Neuronal stem cell (in vitro differentiated cells): Measurements from ENCODE around the gene DIRAS3.

Experiments used
- DNase-seq: peaks from one replicate; pipeline ENCODE4 v3.0.0-alpha.2; 2013; ENCODE audit warnings: low spot score
- H2AFZ ChIP-seq: one replicate; pipeline ENCODE4 v1.6.1; 2013; ENCODE audit warnings: mild to moderate bottlenecking, low read length, inconsistent platforms
- H2AK5ac ChIP-seq: 2 replicates; pipeline ENCODE4 v1.6.1; 2013; ENCODE audit warnings: low read depth, mild to moderate bottlenecking, inconsistent platforms, low read length, moderate library complexity, mixed read lengths
- H2BK120ac ChIP-seq: 2 replicates; pipeline ENCODE4 v1.6.1; 2013; ENCODE audit warnings: low read depth, mild to moderate bottlenecking, inconsistent platforms, low read length, moderate library complexity, mixed read lengths
- H2BK12ac ChIP-seq: one replicate; pipeline ENCODE4 v1.6.1; 2013; ENCODE audit warnings: low read length, inconsistent platforms
- H2BK15ac ChIP-seq: 2 replicates; pipeline ENCODE4 v1.6.1; 2013; ENCODE audit warnings: mild to moderate bottlenecking, low read length, inconsistent platforms, mixed read lengths
- H2BK5ac ChIP-seq: one replicate; pipeline ENCODE4 v1.6.1; 2013; ENCODE audit warnings: inconsistent platforms, mild to moderate bottlenecking, low read length, moderate library complexity
- H3K14ac ChIP-seq: one replicate; pipeline ENCODE4 v1.6.1; 2013; ENCODE audit warnings: low read length, inconsistent platforms
- H3K18ac ChIP-seq: 2 replicates; pipeline ENCODE4 v1.6.1; 2013; ENCODE audit warnings: low read length, inconsistent platforms
- H3K23ac ChIP-seq: 2 replicates; pipeline ENCODE4 v1.6.1; 2013; ENCODE audit warnings: low read depth, mild to moderate bottlenecking, mixed read lengths, low read length, inconsistent platforms; ENCODE audit not compliant: poor library complexity
- H3K27ac ChIP-seq: replicated peaks from 3 replicates; pipeline ENCODE4 v1.5.1; 2013; ENCODE audit warnings: low read length, inconsistent platforms
- H3K27me3 ChIP-seq, 3 experiments: 2 replicates each; pipeline ENCODE4 v1.6.1; 2013; ENCODE audit warnings: low read length in 3 of 3, mild to moderate bottlenecking in 2 of 3, inconsistent platforms in 1 of 3, low read depth in 1 of 3, mixed read lengths in 1 of 3, moderate library complexity in 1 of 3; ENCODE audit not compliant: control insufficient read depth in 3 of 3, insufficient read depth in 3 of 3
- H3K36me3 ChIP-seq, 2 donors: replicated peaks in 1 of 2; 2 replicates each; pipeline ENCODE4 v1.6.1; 2013; ENCODE audit warnings: low read length in 2 of 2; ENCODE audit not compliant: control insufficient read depth in 2 of 2, insufficient read depth in 2 of 2
- H3K4ac ChIP-seq: 2 replicates; pipeline ENCODE4 v1.6.1; 2013; ENCODE audit warnings: inconsistent platforms, mild to moderate bottlenecking, low read length, moderate library complexity
- H3K4me1 ChIP-seq, 2 donors: 1 replicate in 1 of 2; 2 replicates in 1 of 2; pipeline ENCODE4 v1.6.1; 2013; ENCODE audit warnings: low read length in 2 of 2, low read depth in 1 of 2; ENCODE audit not compliant: control insufficient read depth in 2 of 2, insufficient read depth in 1 of 2
- H3K4me2 ChIP-seq: one replicate; pipeline ENCODE4 v1.6.1; 2013; ENCODE audit warnings: mild to moderate bottlenecking, low read length, inconsistent platforms; ENCODE audit not compliant: insufficient read depth, poor library complexity, severe bottlenecking
- H3K4me3 ChIP-seq, 2 donors: 2 replicates each; pipeline ENCODE4 v1.5.1; 2013; ENCODE audit warnings: low read length in 2 of 2, mild to moderate bottlenecking in 2 of 2, inconsistent platforms in 1 of 2, moderate library complexity in 1 of 2
- H3K79me1 ChIP-seq: one replicate; pipeline ENCODE4 v1.6.1; 2013; ENCODE audit warnings: low read depth, mild to moderate bottlenecking, inconsistent platforms, low read length, moderate library complexity
- H3K9ac ChIP-seq: one replicate; pipeline ENCODE4 v1.6.1; 2013; ENCODE audit warnings: mild to moderate bottlenecking, low read depth, low read length, inconsistent platforms; ENCODE audit not compliant: poor library complexity
- H3K9me3 ChIP-seq, 2 donors: replicated peaks in 1 of 2; 2 replicates each; pipeline versions ENCODE3 to v1.6.1; 2013; ENCODE audit warnings: low read length in 2 of 2, mild to moderate bottlenecking in 2 of 2, inconsistent platforms in 1 of 2, low read depth in 1 of 2, mixed read lengths in 1 of 2, moderate library complexity in 1 of 2; ENCODE audit not compliant: control insufficient read depth in 2 of 2, insufficient read depth in 1 of 2
- H4K8ac ChIP-seq: one replicate; pipeline ENCODE4 v1.6.1; 2013; ENCODE audit warnings: low read depth, mild to moderate bottlenecking, inconsistent platforms, low read length, moderate library complexity
- H4K91ac ChIP-seq: one replicate; pipeline ENCODE4 v1.6.1; 2013; ENCODE audit warnings: low read length, low read depth, mild to moderate bottlenecking, inconsistent platforms; ENCODE audit not compliant: poor library complexity
- WGBS, 2 donors: extraction: QIAGEN DNeasy Blood & Tissue Kit; methylation state at CpG; one replicate each; pipeline ENCODE4 v1.1.7; 2013; ENCODE audit warnings: missing lambda C conversion rate in 2 of 2, mixed read lengths in 1 of 2; ENCODE audit not compliant: insufficient read length in 2 of 2, insufficient replicate concordance in 1 of 2; ENCODE audit errors: extremely low coverage in 2 of 2; 5-methylcytosine and 5-hydroxymethylcytosine counted together

DIRAS3 gene

GRCh38 chr1:68051475-68051874, 1.0 kb upstream of the DIRAS3 start:
- Histone ChIP-seq H2AFZ (no peak overlapping the region), H3K27me3 (peaks cover 0 to 15% (median 0%) of the 10 kb centered on the region in 3 experiments), H2AK5ac (no peak overlapping the region), H2BK5ac (no peak overlapping the region), H3K4ac (no peak overlapping the region), H4K8ac (no peak overlapping the region), H2BK15ac (no peak overlapping the region), H3K9me3 (peaks cover 0 to 7% of the 10 kb centered on the region in 2 donors), H3K4me2 (peak overlapping the region; percentile 25), H3K14ac (no peak overlapping the region), H3K4me1 (peaks cover 0 to 2% of the 10 kb centered on the region in 2 donors), H3K23ac (peak overlapping the region; percentile 10), H2BK120ac (no peak overlapping the region), H3K27ac (no peak overlapping the region), H3K36me3 (peaks cover 0 to 3% of the 10 kb centered on the region in 2 donors), H3K4me3 (peak overlapping the region in 1 of 2 donors; percentile 72), H3K79me1 (no peaks in the 10 kb centered on the region), H3K18ac (peak overlapping the region; percentile 28), H3K9ac (no peak overlapping the region), H2BK12ac (no peak overlapping the region), H4K91ac (no peak overlapping the region)
- DNase-seq, result peak; percentile 23
- no CpG with 5 or more reads among the region's 28 CpGs for WGBS, 2 donors

GRCh38 chr1:68047659-68048026, 2.8 kb downstream of the DIRAS3 start:
- H2AFZ ChIP-seq, result no peak overlapping the region
- H3K14ac ChIP-seq, result no peak overlapping the region
- H3K4me3 ChIP-seq, result no peak overlapping the region
- WGBS, 2 donors, result no CpG with 5 or more reads among the region's 3 CpGs
- no peak overlapping the region for H3K4me2 ChIP-seq
- no peak overlapping the region for H3K27ac ChIP-seq
- no peak overlapping the region for H2AK5ac ChIP-seq
- no peak for DNase-seq
- no peak overlapping the region for H4K8ac ChIP-seq
- H3K4me1 ChIP-seq, result peaks cover 0 to 2% of the 10 kb centered on the region in 2 donors
- H3K79me1 ChIP-seq, result no peaks in the 10 kb centered on the region
- no peak overlapping the region for H4K91ac ChIP-seq
- no peak overlapping the region for H3K18ac ChIP-seq
- peaks cover 0 to 7% of the 10 kb centered on the region in 2 donors for H3K9me3 ChIP-seq
- H3K9ac ChIP-seq, result no peak overlapping the region
- no peak overlapping the region for H3K4ac ChIP-seq
- no peak overlapping the region for H2BK12ac ChIP-seq
- no peak overlapping the region for H2BK5ac ChIP-seq
- H2BK15ac ChIP-seq, result no peak overlapping the region
- peaks cover 0 to 15% (median 0%) of the 10 kb centered on the region in 3 experiments for H3K27me3 ChIP-seq
- H3K23ac ChIP-seq, result no peak overlapping the region
- no peak overlapping the region for H2BK120ac ChIP-seq
- H3K36me3 ChIP-seq, result peaks cover 0 to 5% of the 10 kb centered on the region in 2 donors

- Histone ChIP-seq H3K27me3 (peaks cover 0 to 15% (median 0%) of the 10 kb centered on the region in 3 experiments), H3K4me2 (no peak overlapping the region), H3K79me1 (no peaks in the 10 kb centered on the region), H3K27ac (no peak overlapping the region), H3K14ac (no peak overlapping the region), H2BK120ac (no peak overlapping the region), H3K23ac (peak overlapping the region; percentile 14), H2AK5ac (no peak overlapping the region), H2AFZ (no peak overlapping the region), H3K4me3 (no peak overlapping the region), H2BK15ac (no peak overlapping the region), H3K4me1 (peaks cover 0 to 2% of the 10 kb centered on the region in 2 donors), H2BK5ac (no peak overlapping the region), H3K9me3 (peaks cover 0 to 7% of the 10 kb centered on the region in 2 donors), H4K91ac (no peak overlapping the region), H3K18ac (no peak overlapping the region), H4K8ac (no peak overlapping the region), H3K36me3 (peaks cover 0 to 5% of the 10 kb centered on the region in 2 donors), H3K4ac (no peak overlapping the region), H3K9ac (no peak overlapping the region), H2BK12ac (no peak overlapping the region)
- WGBS, 2 donors, result no CpG with 5 or more reads among the region's 34 CpGs
- no peak for DNase-seq
These were observed 3.4 kb downstream of the DIRAS3 start for GRCh38 chr1:68046885-68047658.

GRCh38 chr1:68046423-68046822, 4.0 kb downstream of the DIRAS3 start:
- Histone ChIP-seq H2AK5ac (no peak overlapping the region), H3K4me3 (no peak overlapping the region), H3K23ac (no peak overlapping the region), H3K36me3 (peaks cover 0 to 5% of the 10 kb centered on the region in 2 donors), H2BK15ac (no peak overlapping the region), H2BK5ac (no peak overlapping the region), H2AFZ (no peak overlapping the region), H3K4me1 (no peaks in the 10 kb centered on the region), H3K9me3 (peaks cover 0 to 3% of the 10 kb centered on the region in 2 donors), H4K91ac (no peak overlapping the region), H3K27me3 (peaks cover 0 to 12% (median 0%) of the 10 kb centered on the region in 3 experiments), H2BK12ac (no peak overlapping the region), H3K9ac (no peak overlapping the region), H3K4ac (no peak overlapping the region), H3K18ac (no peak overlapping the region), H3K14ac (no peak overlapping the region), H4K8ac (no peak overlapping the region), H2BK120ac (no peak overlapping the region), H3K4me2 (no peak overlapping the region), H3K79me1 (no peaks in the 10 kb centered on the region), H3K27ac (no peak overlapping the region)
- WGBS, 2 donors, result no CpG with 5 or more reads among the region's 8 CpGs
- DNase-seq, result no peak
